Body of pancreas (tissue), 4 donors: Measurements from ENCODE around the gene EMID1.

Source experiments
- POLR2A ChIP-seq, 3 donors: fragments of 450-650 bp; IDR thresholded peaks; one replicate each; pipeline ENCODE4 v1.6.1; 2016; ENCODE audit warnings: antibody characterized with exemption in 3 of 3, mild to moderate bottlenecking in 2 of 3
- TF ChIP-seq, protein P1 (sequence below), 7 experiments: fragments of 450-650 bp in 4 of 7; fragments of 200-600 bp in 3 of 7; sonication (generic) in 3 of 7; IDR thresholded peaks; one replicate each; pipeline ENCODE4 v1.5.1; 2016 to 2019; ENCODE audit warnings: antibody characterized with exemption in 7 of 7

DNA sequence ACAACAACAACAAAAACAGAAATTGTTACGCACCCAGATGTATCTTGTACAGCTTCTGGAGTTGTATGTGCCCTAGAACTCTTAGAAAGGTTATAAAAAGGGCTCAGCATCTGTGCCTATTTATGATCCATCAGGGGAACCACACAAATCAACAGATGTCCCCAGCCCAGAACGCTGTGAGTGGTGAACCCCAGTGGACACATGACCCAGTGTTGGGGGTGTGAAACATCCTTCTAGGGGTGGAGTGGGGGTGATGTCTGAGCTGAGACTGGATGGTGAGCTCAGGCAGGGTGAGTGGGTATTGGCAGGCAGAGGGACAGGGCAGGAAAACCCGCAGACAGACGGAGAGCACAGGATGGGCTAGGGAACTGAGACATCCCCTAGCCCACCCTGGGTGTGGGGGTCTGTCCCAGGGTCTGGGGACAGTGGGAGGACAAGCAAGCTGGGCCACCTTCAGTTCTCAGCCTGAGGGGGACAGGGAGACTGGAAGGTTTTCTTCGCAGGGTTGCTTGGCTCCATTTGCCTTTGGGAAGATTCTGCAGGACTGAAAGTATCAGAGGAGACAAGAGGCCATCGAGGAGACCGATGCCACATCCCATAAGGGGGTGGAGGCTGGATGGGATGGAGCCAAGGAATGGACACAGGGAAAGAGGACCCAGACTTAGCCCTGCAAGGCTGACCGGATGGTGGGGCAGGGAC, 5.8 kb upstream of the EMID1 start:
- TF ChIP-seq, protein P1, sequence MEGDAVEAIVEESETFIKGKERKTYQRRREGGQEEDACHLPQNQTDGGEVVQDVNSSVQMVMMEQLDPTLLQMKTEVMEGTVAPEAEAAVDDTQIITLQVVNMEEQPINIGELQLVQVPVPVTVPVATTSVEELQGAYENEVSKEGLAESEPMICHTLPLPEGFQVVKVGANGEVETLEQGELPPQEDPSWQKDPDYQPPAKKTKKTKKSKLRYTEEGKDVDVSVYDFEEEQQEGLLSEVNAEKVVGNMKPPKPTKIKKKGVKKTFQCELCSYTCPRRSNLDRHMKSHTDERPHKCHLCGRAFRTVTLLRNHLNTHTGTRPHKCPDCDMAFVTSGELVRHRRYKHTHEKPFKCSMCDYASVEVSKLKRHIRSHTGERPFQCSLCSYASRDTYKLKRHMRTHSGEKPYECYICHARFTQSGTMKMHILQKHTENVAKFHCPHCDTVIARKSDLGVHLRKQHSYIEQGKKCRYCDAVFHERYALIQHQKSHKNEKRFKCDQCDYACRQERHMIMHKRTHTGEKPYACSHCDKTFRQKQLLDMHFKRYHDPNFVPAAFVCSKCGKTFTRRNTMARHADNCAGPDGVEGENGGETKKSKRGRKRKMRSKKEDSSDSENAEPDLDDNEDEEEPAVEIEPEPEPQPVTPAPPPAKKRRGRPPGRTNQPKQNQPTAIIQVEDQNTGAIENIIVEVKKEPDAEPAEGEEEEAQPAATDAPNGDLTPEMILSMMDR (IDR thresholded peaks at IDR 0.05) = no peak
- no peak for TF ChIP-seq POLR2A (IDR thresholded peaks at IDR 0.05)
